HG03280 (cell line): ENCODE data around the gene SLC25A20.

ENCODE experiments used
- ATAC-seq: cut with Tn5 transposase; IDR thresholded peaks from one replicate; pipeline ENCODE4 v1.9.1; 2021; ENCODE audit warnings: mild to moderate bottlenecking, moderate library complexity; ENCODE audit not compliant: unreplicated experiment

SLC25A20 gene

DNA sequence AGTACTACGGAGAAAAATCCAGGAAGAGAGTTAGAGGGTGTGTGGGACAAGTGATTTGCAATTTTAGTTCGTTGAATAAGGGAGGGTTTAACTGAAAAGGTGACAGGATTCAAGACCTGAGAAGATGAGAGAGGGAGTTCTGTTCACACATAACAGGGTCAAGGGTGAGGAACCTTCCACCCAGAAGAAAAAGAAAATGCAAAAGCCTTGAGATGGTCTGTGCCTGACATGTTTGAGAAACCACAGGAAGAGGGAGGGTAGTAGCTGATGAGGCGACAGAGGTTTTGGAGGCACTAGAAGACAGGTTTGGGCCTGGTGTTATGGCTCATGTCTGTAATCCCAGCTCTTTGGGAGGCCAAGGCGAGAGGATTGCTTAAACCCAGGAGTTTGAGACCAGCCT is 591 bp upstream of the SLC25A20 start:
- peak; percentile 2 for ATAC-seq

DNA sequence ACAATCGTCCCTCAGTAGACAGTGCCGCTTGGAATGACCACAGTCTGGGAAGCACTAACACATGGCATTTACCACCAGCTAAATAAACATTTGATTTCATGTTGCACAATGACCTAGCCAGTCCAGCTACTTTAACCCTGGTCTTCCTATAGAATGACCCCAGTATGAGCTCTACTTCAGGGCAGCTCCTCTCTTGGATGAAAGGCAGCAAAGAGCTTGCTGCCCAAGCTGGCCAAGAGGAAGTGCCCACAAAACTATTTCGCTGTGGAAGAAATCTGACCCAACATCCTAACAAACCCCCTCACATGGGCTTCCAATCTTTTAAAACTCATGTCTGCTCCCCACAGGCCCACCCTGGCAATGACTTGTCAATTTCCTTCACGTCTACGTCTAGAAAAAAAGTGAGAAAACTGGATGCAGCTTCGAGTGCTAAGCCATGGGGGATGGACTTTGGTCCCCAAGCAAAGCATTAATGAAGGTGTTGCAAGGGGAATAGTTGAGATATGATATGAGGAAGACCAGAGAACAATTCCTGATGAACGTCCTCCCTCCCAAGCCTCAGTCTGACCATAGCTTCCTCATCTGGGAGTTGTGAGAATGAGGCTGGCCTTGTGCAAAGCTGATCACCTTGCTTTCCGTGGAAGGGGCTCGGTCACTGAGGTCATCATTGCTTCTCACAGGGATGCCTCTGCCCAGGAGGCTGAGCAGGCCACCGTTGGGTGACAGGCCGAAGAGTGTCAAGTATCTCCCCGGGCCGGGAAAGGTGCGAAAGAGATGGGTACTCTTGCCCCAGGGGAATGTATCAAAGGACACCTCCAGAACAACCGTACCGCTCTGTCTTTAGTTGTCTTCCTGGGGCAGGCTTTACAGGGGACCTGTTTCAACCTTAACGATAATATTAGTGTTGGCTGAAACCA is 964 bp downstream of the SLC25A20 start:
- ATAC-seq = peak; percentile 5

DNA sequence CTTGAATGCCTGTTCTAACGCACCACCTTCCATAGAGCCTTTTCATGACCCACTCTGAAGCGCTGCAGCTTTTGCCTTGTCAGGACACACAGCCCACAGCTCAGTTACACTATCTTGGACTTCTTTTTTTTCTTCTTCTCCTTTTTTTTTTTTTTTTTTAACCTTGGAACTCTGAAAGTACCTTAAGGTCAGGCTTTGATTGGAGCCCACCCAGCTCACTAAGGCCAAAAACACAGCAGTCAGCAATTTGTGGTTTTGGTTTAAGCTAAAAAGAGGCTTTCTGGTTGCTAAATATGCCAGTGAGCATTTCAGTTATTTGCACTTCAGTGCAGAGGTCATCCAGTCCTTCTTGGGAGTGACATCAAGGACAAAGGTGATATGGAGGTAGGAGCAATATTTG is 1.7 kb downstream of the SLC25A20 start:
- no peak for ATAC-seq

DNA sequence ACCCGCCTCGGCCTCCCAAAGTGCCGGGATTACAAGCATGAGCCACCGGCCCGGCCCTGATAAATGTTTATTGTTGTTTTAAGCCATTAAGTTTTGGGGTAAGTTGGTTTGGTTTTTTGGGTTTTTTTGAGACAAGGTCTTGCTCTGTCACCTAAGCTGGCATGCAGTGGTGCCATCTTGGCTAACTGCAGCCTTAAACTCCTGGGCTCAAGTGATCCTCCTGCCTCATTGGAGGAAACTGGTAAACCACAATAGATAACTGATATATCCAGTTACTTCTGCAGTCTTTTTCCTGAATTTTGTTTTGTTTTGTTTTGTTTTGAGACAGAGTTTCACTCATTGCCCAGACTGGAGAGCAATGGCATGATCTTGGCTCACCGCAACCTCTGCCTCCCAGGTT is 4.2 kb downstream of the SLC25A20 start:
- no peak for ATAC-seq

DNA sequence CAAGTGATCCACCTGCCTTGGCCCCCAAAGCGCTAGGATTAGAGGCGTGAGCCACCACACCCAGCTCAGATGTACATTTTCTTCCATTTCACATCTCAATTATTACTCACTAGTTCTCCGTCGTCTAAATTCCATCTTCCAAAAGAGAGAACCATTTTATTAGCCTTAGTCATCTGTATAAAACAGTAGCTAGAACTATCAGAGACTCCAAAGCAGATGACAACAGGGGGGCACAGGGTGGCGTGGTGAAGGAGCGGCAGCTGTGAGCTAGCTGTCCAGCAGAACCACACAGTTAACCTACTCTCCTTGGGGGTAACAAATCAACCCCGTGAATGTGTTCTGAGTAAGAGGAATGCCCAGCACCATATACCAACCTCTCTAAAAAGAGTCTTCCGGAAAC is 7.1 kb downstream of the SLC25A20 start:
- no peak for ATAC-seq

DNA sequence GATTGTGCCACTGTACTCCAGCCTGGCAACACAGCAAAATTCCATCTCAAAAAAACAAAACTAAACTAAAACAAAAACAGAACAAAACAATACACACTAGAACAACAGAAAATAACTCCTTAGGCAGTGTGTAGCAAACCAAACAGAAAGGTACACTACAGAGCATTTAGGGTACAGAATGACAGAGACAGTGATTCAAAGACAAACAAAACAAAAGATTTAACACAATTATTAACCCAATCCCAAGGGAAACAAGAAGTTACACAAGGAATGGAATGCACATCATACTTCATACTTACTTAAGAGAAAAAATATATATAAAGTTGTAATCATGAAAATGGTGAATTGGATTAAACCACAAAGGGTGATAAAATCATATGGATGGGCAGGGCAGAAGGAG is 12.9 kb downstream of the SLC25A20 start:
- no peak for ATAC-seq

DNA sequence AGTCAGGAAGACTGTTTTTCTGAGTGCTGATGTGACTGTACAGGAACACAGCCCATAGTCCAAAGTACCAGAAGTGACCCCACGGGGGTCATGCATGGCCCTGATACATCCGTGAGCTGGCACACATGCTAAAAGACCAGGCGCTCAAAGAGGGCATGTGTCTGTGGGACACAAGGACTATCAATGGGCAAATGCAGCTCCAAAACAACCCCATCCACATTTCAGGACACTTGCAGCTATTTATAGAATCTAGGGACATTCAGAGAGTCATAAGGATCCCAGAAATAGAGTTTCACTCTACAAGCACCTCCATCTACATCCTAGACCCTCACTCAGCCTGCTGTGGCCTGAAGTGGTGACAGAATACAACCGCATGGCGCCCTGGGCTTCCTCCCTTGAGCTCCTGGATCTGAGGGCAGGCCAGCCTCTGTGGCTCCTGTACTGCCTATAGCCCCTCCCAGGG is 17.0 kb downstream of the SLC25A20 start:
- ATAC-seq = no peak

DNA sequence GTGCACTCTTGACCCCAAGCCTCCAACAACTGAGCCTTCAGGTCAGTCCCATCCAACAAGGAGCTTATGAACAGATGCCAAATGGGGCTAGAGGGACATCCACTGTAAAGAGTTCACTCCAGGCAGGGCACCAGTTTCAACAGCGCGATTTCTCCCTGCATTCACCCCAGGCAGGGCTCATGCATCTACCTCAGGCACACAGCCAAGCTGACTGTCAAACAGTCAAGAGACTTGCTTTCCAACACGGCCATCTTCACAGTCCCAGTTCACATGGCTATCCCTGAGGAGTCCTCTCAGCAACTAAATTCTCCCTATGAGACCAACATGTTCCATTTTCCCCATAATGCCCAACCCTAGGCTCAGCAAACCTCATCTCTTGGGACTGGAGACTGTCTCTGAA is 17.7 kb downstream of the SLC25A20 start:
- ATAC-seq = no peak

DNA sequence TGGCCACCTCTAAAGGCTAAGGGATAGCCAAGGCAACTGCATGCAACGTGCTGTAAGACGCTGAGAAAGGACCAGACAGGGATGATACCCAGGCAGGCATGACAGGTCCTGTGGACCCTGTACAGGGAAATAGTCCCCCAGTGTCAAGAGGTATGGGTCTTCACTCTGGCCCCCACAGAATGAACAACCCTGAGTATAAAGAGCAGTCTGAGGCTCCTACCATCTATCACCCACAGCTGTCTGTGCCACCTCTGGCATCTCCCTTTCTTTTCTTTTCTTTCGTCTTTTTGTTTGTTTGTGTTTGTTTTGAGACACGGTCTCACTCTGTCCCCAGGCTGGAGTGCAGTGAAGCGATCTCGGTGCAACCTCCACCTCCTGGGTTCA is 18.7 kb downstream of the SLC25A20 start:
- no peak for ATAC-seq

DNA sequence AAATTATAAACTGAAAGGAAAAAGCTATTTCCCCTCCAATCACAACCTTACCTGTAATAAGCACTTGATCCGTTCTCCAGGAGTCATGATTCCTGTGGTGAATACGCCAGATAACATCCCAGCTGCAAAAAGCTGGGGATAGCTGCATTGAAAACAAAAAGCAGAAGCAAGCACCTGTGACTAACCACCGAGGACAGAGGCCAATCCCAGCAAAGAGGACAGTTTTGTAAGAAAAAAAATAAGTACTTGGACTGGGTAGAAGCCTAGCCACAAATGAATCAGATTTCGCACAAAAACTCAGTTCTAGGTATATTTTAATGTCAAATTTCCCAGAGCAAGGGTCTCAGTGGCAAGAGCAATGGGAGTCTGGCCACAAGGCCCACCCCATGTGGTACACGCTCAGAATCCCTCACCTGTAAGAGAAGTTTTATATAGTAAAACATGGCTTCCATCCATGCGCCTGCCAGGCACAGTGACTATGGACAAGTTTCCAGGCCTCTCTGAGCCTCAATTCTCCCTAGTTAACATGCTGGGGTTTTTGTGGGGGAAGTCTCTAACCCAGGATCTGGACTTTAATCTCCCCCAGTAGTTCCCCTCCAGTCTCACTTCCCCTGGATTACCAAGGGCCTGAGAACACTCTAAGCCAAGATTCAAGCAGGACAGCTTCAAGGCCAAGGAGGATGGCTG is 19.2 kb downstream of the SLC25A20 start:
- ATAC-seq = no peak

DNA sequence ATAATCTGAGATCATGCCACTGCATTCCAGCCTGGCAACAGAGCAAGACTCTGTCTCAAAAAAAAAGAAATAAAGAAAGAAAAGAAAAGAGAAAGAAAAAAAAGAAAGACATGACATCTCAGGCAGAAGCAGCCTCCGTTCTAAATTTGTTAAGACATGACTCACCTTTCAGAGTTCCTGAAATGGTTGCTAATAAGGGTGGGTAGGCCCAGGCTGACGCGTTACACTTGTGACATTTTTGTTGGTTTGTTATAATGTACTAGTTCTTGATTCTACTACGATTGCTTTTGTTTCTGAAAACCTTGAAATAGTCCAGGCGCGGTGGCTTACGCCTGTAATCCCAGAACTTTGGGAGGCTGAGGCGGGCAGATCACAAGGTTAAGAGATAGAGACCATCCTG is 21.0 kb downstream of the SLC25A20 start:
- ATAC-seq = no peak

DNA sequence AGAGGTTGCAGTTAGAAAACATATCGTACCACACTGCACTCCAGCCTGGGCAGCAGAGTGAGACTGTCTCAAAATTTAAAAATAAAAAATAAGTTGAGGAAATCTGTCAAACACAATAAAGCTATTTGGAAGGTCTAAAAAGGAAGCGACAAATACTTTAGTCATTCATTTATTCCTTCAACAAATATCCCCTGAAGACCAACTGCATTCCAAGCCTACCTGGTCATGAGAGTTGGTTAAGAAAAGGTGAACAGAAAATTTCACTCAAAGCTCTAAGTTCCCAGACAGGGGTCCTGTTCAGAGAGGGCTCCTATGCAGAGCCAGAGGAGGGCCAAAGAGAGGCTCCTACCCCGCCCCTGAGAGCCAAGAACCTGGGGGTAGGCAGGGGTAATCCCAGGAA is 35.6 kb downstream of the SLC25A20 start:
- no peak for ATAC-seq

DNA sequence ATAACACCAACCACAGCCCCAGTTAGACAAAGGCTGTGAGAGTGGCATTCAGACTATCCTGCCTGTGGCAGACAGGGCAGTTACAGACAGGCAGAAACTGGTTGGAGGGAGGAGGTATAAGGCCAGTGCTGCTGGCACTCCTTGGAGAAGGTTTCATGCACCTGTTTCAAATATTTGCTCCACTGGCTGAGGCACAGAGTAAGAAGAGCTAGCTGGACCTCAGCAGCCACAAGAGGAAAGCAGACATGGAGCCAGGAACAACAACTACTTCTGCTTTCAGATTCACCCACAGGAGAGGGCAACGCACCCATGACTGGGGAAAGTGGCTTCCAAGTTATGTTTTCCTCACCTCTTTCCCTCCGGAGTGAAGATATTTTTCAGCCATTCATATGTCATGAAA is 39.5 kb downstream of the SLC25A20 start:
- no peak for ATAC-seq

DNA sequence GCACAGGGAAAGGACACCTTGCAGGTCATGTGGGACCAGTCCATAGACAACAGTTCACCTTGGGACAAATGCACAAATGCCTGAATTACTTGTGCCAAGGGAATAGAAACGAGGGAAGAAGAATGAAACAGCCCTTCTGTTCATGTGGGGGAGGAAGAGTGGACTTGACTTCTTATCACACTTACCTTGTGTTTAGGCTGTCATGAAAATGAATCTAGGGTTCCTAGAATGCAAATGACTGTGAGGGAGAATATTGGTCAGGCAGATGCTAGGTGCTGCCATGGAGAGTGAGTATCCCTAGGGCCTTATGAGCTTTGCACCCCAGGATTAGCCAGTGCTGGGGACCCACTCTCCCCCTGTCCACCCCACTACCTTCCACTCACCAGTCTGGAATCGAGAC is 40.0 kb downstream of the SLC25A20 start:
- no peak for ATAC-seq

DNA sequence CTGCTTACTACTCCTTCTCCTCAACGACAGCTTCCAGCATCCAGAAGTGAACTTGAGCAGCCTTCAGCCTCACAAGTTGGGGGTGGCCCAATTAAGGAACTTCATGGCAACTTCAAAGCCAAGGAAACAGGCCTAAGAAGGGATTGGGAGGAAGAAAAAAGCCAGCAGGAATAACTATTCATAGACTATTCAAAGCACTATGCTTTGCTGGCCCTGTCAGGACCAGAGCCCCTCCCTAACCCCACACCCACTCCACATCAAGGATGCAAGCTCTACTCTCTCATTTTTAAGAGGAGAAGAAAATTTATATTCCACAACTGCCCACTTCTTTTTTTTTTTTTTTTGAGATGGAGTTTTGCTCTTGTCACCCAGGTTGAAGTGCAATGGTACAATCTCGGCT is 41.0 kb downstream of the SLC25A20 start:
- no peak for ATAC-seq

DNA sequence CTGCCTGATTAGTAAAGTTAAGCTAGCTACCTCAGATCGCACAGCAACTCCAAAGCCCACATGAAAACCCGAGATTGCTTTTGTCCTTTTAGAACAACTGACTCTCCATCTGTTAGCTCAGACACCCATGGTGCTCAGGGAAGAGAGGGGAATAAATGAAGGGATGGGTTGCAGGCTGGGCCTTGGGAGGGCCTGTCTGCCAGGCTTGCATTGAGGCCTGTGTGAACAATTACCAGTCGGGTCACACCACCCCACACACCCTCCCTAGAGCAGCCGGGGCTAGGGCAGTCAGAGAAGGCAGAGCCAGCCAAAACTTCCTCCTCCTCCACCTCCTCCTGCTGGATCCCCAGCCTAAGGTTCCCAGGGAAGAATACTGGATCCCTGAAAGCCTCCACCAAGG is 42.2 kb downstream of the SLC25A20 start:
- ATAC-seq = no peak

DNA sequence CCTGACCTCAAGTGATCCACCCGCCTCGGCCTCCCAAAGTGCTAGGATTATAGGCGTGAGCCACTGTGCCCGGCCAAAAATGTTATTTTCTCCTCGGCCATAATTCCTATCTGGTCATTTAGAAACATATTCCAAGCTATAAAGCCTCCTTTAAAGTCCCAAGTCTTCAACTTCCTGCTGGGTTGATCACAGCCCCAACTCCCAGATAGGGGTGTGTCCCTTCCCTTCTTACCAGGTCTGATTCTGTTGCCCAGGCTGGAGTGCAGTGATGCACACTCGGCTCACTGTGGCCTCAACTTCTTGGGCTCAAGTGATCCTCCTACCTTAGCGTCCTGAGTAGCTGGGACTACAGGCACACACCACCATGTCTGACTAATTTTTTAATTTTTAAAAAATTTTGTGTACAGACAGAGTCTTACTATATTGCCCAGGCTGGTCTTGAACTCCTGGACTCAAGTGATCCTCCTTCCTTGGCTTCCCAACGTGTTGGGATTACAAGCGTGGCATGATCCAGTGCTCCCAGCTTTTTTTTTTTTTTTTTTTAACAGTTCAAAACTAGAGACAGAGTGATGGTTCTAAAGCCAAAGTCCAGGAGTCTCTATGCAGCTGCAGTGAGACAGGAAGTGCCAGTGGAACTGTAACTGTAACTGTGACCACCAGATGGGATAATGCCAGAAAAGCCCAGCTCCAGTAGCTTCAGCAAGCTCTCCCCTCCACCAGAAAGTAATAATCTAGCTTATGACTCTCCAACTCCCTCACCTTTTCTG is 42.8 kb downstream of the SLC25A20 start:
- no peak for ATAC-seq

DNA sequence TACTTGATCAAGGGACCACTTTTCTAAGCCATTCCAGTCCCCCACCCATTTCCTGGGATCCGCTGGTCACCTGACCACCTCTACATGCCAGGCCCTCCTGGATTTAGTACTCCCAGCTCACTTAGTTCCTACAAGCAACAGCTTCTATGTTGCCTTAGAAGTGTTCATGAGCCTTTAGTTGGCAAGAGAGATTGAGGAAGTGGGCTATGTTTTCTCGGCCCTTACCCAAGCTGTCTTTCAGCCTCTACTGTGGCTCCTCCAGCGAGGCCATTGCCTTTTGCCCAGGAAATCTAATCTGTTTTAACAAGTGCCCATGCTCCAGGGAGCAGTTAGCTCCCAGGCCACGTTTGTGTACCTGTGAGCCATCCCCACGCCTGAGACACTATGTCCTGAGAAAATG is 46.5 kb downstream of the SLC25A20 start:
- no peak for ATAC-seq

DNA sequence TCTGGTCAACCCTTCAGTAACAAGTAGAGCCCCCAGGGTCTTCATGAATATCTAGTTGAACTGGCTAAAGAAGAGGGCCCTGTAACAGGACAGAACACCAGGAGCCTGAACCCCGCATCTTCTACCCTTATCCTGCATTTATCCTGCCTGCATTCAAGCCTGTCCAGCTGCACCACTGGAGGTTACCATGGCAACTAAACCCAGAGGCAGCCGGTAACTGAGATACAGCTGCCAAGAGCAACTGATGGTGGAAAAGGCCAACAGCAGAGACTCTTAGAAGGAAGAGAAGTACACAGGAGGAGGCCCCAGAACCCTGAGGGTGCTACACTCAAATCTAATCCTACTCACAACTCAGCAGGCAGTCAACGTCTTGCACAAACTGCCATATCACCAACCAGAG is 47.3 kb downstream of the SLC25A20 start:
- ATAC-seq = no peak

DNA sequence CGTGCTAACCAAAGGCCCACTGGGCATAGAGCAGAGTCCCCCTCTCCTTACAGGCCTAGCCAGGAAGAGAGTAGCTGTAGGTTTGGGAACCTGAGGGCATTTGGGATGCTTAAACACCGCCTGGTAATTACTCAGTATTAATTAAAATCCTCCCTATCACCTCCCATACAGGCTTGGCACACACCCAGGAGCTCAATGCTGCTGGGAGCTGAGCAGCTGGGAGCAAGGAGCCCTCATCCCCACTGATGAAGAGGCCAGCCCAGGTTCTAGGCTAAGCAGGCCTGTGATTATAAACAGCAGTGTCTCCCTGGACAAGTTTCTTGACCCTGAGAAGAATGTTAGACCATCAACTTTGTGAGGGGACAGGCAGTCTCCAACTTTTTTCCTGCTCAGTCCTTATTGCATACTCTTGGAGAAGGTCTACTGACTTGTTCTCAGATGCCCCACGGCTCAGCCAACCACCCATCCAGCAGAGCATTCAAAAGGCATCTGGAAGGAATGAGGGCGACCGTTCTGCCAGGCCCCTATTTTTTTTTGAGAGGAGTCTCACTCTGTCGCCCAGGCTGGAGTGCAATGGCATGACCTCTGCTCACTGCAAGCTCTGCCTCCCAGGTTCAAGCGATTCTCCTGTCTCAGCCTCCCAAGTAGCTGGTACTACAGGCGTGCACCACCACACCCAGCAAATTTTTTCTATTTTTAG is 49.7 kb downstream of the SLC25A20 start:
- no peak for ATAC-seq
